K562 (cell line): ENCODE measurements around the gene GPR68. TPM values are rescaled to one million over a fixed set of nuclear protein-coding genes. Genes with fewer than 3 reads are reported as not detected.

Source experiments
- ATAC-seq: fragments of 200-7000 bp; cut with Tn5 transposase; 3 replicates; pipeline ENCODE4 v1.9.1; 2020; ENCODE audit warnings: moderate library complexity
- BruUV-seq: library from RNA; stranded (reverse); fragments of 400-500 nt; replicated peaks from 2 replicates; lab custom pipeline; 2021; lab: Mats Ljungman, UMichigan
- CTCF ChIA-PET: fragments of 300-600 bp; formaldehyde crosslinking; extraction: SDS; loops from one replicate; lab custom pipeline; 2021; ENCODE audit warnings: low intra/inter-chr PET ratio; lab: Yijun Ruan, JAX
- POLR2A ChIA-PET: fragments of 300-600, 350-650 bp; sonication (Branson Sonifier 250); formaldehyde crosslinking; extraction: SDS; loops from one replicate; lab custom pipeline; 2021; ENCODE audit warnings: antibody characterized with exemption, inconsistent platforms; lab: Yijun Ruan, JAX
- DNase-seq, 4 experiments: peaks; one replicate each; pipeline versions ENCODE4 v3.0.0 to v3.0.0-alpha.2; 2011 to 2018; ENCODE audit warnings: low spot score in 3 of 4, mixed read lengths in 3 of 4; ENCODE audit errors: extremely low read depth in 1 of 4
- FAIRE-seq: peaks from 2 replicates; lab custom pipeline; 2011; peaks lifted over from hg19 to GRCh38; lab: Jason Lieb, UNC
- H2AFZ ChIP-seq: 2 replicates; pipeline ENCODE4 v1.6.0; 2011; ENCODE audit warnings: low read depth, low read length, control low read depth, inconsistent platforms
- H3K27ac ChIP-seq: fragments of 200-600 bp; 3 replicates; pipeline ENCODE4 v1.8.0; 2011; ENCODE audit warnings: low read depth, mild to moderate bottlenecking, control low read depth, inconsistent platforms, low read length, moderate library complexity, mixed read lengths; ENCODE audit errors: extremely low read depth
- H3K27me3 ChIP-seq, 2 experiments: fragments of 300-600 bp in 1 of 2; 2 replicates in 1 of 2; 3 replicates in 1 of 2; pipeline versions ENCODE4 v1.6.0 to v1.8.0; 2011; ENCODE audit warnings: inconsistent platforms in 2 of 2, low read length in 2 of 2, mild to moderate bottlenecking in 1 of 2, mixed read lengths in 1 of 2, moderate library complexity in 1 of 2; ENCODE audit not compliant: control insufficient read depth in 2 of 2, insufficient read depth in 2 of 2
- H3K36me3 ChIP-seq: fragments of 300-600 bp; 3 replicates; pipeline ENCODE4 v1.8.0; 2011; ENCODE audit warnings: mild to moderate bottlenecking, low read length, inconsistent platforms; ENCODE audit not compliant: control insufficient read depth, insufficient read depth
- H3K4me1 ChIP-seq, 2 experiments: fragments of 200-600 bp in 1 of 2; replicated peaks in 1 of 2; 2 replicates in 1 of 2; 3 replicates in 1 of 2; pipeline versions ENCODE4 v1.5.1 to v1.8.0; 2011; ENCODE audit warnings: inconsistent platforms in 2 of 2, low read length in 2 of 2, mild to moderate bottlenecking in 1 of 2, mixed read lengths in 1 of 2, moderate library complexity in 1 of 2; ENCODE audit not compliant: control insufficient read depth in 2 of 2, insufficient read depth in 2 of 2
- H3K4me2 ChIP-seq: 2 replicates; pipeline ENCODE4 v1.6.1; 2011; ENCODE audit warnings: low read length, control low read depth, inconsistent platforms, mixed read lengths; ENCODE audit not compliant: insufficient read depth
- H3K4me3 ChIP-seq: fragments of 200-600 bp; sonication (generic), shearing (Covaris generic); 2 replicates; pipeline ENCODE4 v1.5.1; 2016; ENCODE audit warnings: control low read depth, inconsistent platforms
- H3K79me2 ChIP-seq: fragments of 200-600 bp; 3 replicates; pipeline ENCODE4 v1.8.0; 2011; ENCODE audit warnings: low read length, inconsistent platforms; ENCODE audit not compliant: control insufficient read depth, insufficient read depth
- H3K9ac ChIP-seq, 2 experiments: 2 replicates each; pipeline versions ENCODE4 v1.6.0 to v1.6.1; 2011; ENCODE audit warnings: low read depth in 2 of 2, low read length in 2 of 2, control low read depth in 1 of 2, inconsistent platforms in 1 of 2, mild to moderate bottlenecking in 1 of 2, mixed read lengths in 1 of 2; ENCODE audit not compliant: insufficient read depth in 1 of 2
- H3K9me1 ChIP-seq: one replicate; pipeline ENCODE4 v1.6.0; 2011; ENCODE audit warnings: inconsistent platforms, mild to moderate bottlenecking, low read length, moderate library complexity; ENCODE audit not compliant: control insufficient read depth, insufficient read depth
- H3K9me3 ChIP-seq: replicated peaks from 2 replicates; pipeline ENCODE4 v1.5.1; 2011; ENCODE audit warnings: low read depth, low read length, inconsistent platforms; ENCODE audit not compliant: control insufficient read depth, insufficient read depth
- H4K20me1 ChIP-seq: replicated peaks from 2 replicates; pipeline ENCODE4 v1.6.1; 2011; ENCODE audit warnings: low read length, inconsistent platforms, mixed read lengths; ENCODE audit not compliant: control insufficient read depth, insufficient read depth
- BCLAF1 ChIP-seq, 2 experiments: fragments of 450-650 bp in 1 of 2; IDR thresholded peaks; 2 replicates each; pipeline ENCODE4 v1.6.1; 2011 to 2017; ENCODE audit warnings: low read depth in 2 of 2, antibody characterized with exemption in 1 of 2, borderline replicate concordance in 1 of 2, low read length in 1 of 2, mild to moderate bottlenecking in 1 of 2, mixed read lengths in 1 of 2; ENCODE audit not compliant: control insufficient read depth in 1 of 2
- ETV5 ChIP-seq: sonication (generic); formaldehyde crosslinking; IDR thresholded peaks from 2 replicates; pipeline ENCODE4 v1.4.0; 2020; ENCODE audit warnings: low read depth, mild to moderate bottlenecking, missing genetic modification reagents
- FOXO4 ChIP-seq: fragments of 450-650 bp; formaldehyde crosslinking; IDR thresholded peaks from 2 replicates; pipeline ENCODE4 v1.4.0; 2020; ENCODE audit warnings: mild to moderate bottlenecking, moderate library complexity
- HNRNPH1 ChIP-seq: fragments of 200-400 bp; formaldehyde crosslinking; optimal IDR thresholded peaks from 2 replicates; pipeline ENCODE3; 2017; ENCODE audit warnings: low read depth, mild to moderate bottlenecking, low read length, moderate library complexity
- JUND ChIP-seq, 2 experiments: IDR thresholded peaks; 2 replicates in 1 of 2; 3 replicates in 1 of 2; pipeline ENCODE4 v1.6.1; 2011; ENCODE audit warnings: borderline replicate concordance in 2 of 2, low read depth in 2 of 2, low read length in 2 of 2, improper control_type of control experiment in 1 of 2, missing biosample characterization in 1 of 2, missing genetic modification characterization in 1 of 2, missing genetic modification reagents in 1 of 2
- NCOA2 ChIP-seq, 2 experiments: fragments of 450-650 bp; IDR thresholded peaks; 2 replicates each; pipeline ENCODE4 v1.6.1; 2018; ENCODE audit warnings: mild to moderate bottlenecking in 2 of 2, moderate library complexity in 1 of 2; ENCODE audit not compliant: partially characterized antibody in 2 of 2
- NFATC3 ChIP-seq: fragments of 450-650 bp; IDR thresholded peaks from 2 replicates; pipeline ENCODE4 v1.6.1; 2017; ENCODE audit warnings: mild to moderate bottlenecking
- PHTF2 ChIP-seq: fragments of 250-450 bp; sonication (Bioruptor Pico); IDR thresholded peaks from 2 replicates; pipeline ENCODE4 v1.5.0; 2021; ENCODE audit warnings: mild to moderate bottlenecking
- PKNOX1 ChIP-seq: fragments of 450-650 bp; IDR thresholded peaks from 2 replicates; pipeline ENCODE4 v1.6.1; 2016
- SPI1 ChIP-seq: IDR thresholded peaks from 2 replicates; pipeline ENCODE4 v1.6.1; 2011; ENCODE audit warnings: low read depth, low read length, control low read depth, borderline replicate concordance
- STAT5A ChIP-seq: IDR thresholded peaks from 2 replicates; pipeline ENCODE4 v1.6.1; 2012; ENCODE audit warnings: low read length, inconsistent platforms, borderline replicate concordance
- TEAD4 ChIP-seq, 2 experiments: sonication (generic) in 1 of 2; formaldehyde crosslinking in 1 of 2; IDR thresholded peaks; 2 replicates each; pipeline versions ENCODE4 v1.6.1 to v1.8.0; 2012 to 2022; ENCODE audit warnings: borderline replicate concordance in 1 of 2, inconsistent platforms in 1 of 2, low read length in 1 of 2, mild to moderate bottlenecking in 1 of 2, missing genetic modification reagents in 1 of 2
- ZNF431 ChIP-seq: sonication (generic); formaldehyde crosslinking; IDR thresholded peaks from 2 replicates; pipeline ENCODE4 v1.8.0; 2022; ENCODE audit warnings: mild to moderate bottlenecking, missing genetic modification reagents
- ZNF436 ChIP-seq: fragments of 250-450, 450-650 bp; sonication (Bioruptor Pico); formaldehyde crosslinking; IDR thresholded peaks from 2 replicates; pipeline ENCODE4 v1.7.0; 2020; ENCODE audit warnings: mild to moderate bottlenecking
- WGBS: fragments of 100-300 bp; shearing (Covaris generic); methylation state at CpG from one replicate; pipeline ENCODE4 v1.1.6; 2016; ENCODE audit warnings: low coverage, mixed read lengths; ENCODE audit not compliant: insufficient coverage; ENCODE audit errors: missing lambda C conversion rate; 5-methylcytosine and 5-hydroxymethylcytosine counted together
- in situ Hi-C: fragments of 300-500 bp; cut with MboI; formaldehyde crosslinking; loops from 4 replicates; pipeline ENCODE4 v1.15.0; 2018; ENCODE audit warnings: inconsistent platforms, mixed read lengths
- intact Hi-C: fragments of 100-400 bp; cut with micrococcal nuclease; formaldehyde crosslinking; loops from 2 replicates; pipeline ENCODE4 v1.14.2; 2022
- polyA plus RNA-seq, 8 experiments: library from polyadenylated mRNA; depleted of rRNA in 4 of 8; stranded (reverse) in 5 of 8; unstranded in 3 of 8; fragments of >200 nt; fragmentation: Nextera tagmentation in 2 of 8; fragmentation: Illumina TruSeq in 1 of 8; extraction: Ambion mirVana in 2 of 8; extraction: Trizol in 1 of 8; gene quantifications; 2 replicates each; pipeline versions ENCODE4 v1.2.1 to v1.2.3, GENCODE V29; 2011 to 2014; ENCODE audit warnings: inconsistent platforms in 1 of 8, missing spikeins in 1 of 8
- total RNA-seq, 7 experiments: library from RNA; depleted of rRNA in 6 of 7; stranded (reverse); fragments of >200 nt in 6 of 7; fragmentation: Illumina TruSeq in 2 of 7; extraction: Trizol in 2 of 7; gene quantifications; 2 replicates each; pipeline versions ENCODE4 v1.2.1 to v1.2.3, GENCODE V29; 2011 to 2021; ENCODE audit warnings: low replicate concordance in 1 of 7

Gene GPR68
- total and polyA plus RNA-seq, 9 of the 15 experiments (the other 6 are each of a cell fraction or from before 2014, with no cell fraction given): 0.41 to 9.4 (median 3.7) TPM

DNA sequence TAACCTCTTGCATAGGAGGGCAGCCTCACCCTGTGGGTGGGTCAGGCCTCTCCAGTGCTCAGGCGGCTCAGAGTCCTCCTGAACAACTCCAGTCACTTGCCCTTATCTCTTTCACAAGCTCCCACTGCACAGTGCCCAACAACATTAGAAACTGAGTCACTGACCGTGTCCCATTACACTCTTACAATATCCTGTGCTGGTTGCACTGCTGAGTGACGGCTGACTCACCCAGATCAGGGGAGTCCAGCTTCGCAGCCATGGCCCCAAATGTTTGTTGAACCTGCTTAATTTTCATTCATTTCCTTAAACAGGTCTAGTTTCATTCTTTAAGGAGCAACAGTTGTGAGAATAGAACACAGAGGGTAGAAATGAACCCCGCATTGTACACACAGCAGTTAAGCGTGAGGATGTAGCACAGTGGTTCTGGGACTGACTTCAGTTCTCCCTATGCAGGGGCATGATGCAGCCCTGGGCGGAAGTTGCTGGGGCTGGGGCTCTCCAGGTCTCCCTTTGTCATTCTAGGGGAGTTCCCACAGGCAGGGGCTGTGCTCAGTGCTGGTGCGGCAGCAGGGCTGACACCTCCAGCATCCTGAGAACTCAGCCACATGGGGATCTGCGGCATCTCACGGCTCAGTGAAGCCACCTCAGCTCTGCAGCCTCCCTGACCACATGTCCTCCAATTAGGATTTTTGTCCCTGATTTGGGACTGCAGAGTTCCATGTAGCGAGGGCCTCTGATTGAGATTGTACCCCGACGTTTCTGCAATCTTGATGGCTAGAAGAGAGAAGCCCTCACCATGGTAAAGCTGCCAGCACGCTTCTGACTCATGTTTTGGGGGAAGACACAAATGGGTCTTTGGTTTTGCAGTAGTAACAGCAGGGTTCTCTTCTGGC lies 16.1 kb downstream of the GPR68 start:
- no TSS peak for BruUV-seq
- peak overlapping the region; percentile 47; the same call in 2 of the 3 replicates for H3K27ac ChIP-seq
- no peak overlapping the region for H3K4me3 ChIP-seq
- H3K79me2 ChIP-seq: no peaks in the 10 kb centered on the region
- in situ Hi-C loops (no loop called here), intact Hi-C loops (no loop called here)
- no peak overlapping the region for H3K9ac ChIP-seq
- no peaks in the 10 kb centered on the region for H3K27me3 ChIP-seq
- H2AFZ ChIP-seq: no peak overlapping the region
- CTCF ChIA-PET: no interaction called here
- H4K20me1 ChIP-seq: no peaks in the 10 kb centered on the region
- H3K36me3 ChIP-seq: no peaks in the 10 kb centered on the region
- H3K9me1 ChIP-seq: no peaks in the 10 kb centered on the region
- FAIRE-seq: peak; percentile 67
- peak; percentile 72 for ATAC-seq
- no peaks in the 10 kb centered on the region for H3K9me3 ChIP-seq
- peaks cover 4 to 19% of the 10 kb centered on the region in 2 experiments for H3K4me1 ChIP-seq
- WGBS: 46% methylated on average over 14 of the region's 14 CpGs
- no peak overlapping the region for H3K4me2 ChIP-seq
- peak; percentile 42 to 63 (median 46) for DNase-seq
- POLR2A ChIA-PET: interaction anchor here (0.7 kb wide), 1 partner anchor 26 kb away, joined by 4 read pairs; no protein-coding TSS in a partner anchor
- TF ChIP-seq STAT5A (no peak), NFATC3 (no peak), ETV5 (CRISPR knock-in tag) (no peak), BCLAF1 (IDR thresholded peaks at IDR 0.05; ENCODE audit: borderline replicate concordance in 1 of 2, control insufficient read depth in 1 of 2, low read depth in 2 of 2, low read length in 1 of 2) (no peak), HNRNPH1 (no peak), PHTF2 (CRISPR knock-in tag) (no peak), PKNOX1 (peak; percentile 73), FOXO4 (no peak), ZNF436 (CRISPR knock-in tag) (no peak), SPI1 (no peak), TEAD4 (IDR thresholded peaks at IDR 0.05; ENCODE audit: low read length) (no peak), TEAD4 (CRISPR knock-in tag; IDR thresholded peaks at IDR 0.05; ENCODE audit: borderline replicate concordance) (no peak), ZNF431 (no peak), NCOA2 (IDR thresholded peaks at IDR 0.05; ENCODE audit: partially characterized antibody in 2 of 2) (no peak), JUND (IDR thresholded peaks at IDR 0.05; ENCODE audit: borderline replicate concordance, low read depth, low read length) (peak; percentile 66), JUND (tag; IDR thresholded peaks at IDR 0.05; ENCODE audit: borderline replicate concordance, low read depth, low read length) (peak; percentile 70; the same call in 1 of the 3 replicates)
